HG03558 (cell line): ENCODE data around the gene ONECUT3.

Experiments used
- ATAC-seq: cut with Tn5 transposase; IDR thresholded peaks from one replicate; pipeline ENCODE4 v1.9.1; 2021; ENCODE audit warnings: moderate number of reproducible peaks; ENCODE audit not compliant: unreplicated experiment; ENCODE audit errors: extremely low read depth

Gene ONECUT3

GRCh38 chr19:1825909-1826556, 72.7 kb downstream of the ONECUT3 start:
- no peak for ATAC-seq

DNA sequence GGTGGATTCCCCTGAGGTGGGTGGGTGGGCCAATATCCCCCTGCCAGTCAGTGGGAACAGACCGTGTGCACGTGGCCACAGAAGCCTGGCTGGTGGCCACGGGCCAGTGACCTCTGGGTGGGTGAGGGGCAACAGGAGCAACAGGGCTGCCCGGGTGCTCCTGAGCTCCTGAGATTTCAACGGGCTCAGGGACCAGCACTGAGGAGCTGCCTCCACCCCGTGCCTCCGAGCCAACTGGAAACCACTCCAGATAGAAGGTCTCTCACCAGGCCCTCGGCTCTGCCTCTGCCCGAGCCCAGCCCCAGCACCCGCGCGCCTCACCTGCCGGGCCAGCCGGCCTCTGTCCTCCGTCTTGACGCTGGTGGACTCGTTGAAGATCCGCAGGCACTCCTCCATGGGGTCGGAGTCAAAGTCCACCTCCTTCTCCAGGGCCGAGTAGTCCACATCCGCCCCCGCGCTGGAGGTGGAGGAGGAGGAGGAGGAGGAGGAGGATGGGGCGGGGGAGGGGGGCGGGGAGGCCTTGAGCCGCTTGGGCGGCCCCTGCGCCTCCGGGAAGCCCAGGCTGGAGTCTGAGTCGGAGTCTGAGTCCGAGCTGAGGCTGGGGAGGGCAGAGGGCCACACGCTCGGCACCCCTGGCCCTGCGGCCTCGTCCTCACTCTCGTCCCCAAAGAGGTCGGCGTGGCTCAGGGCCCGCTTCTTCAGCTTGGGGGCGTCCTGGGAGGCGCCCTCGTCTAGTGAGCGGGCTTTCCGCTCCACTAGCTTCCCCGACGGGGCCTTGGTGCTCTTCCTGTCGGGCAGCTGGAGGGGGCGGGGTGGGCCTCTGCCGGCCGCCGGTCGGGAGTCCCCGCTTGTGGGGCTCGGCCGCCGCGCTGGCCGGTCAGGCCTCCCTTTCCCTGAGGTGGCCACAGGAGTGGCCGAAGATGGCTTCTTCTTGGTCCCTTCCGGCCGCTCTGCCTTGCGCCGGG, 73.5 kb downstream of the ONECUT3 start:
- ATAC-seq = no peak

- no peak for ATAC-seq
Observed at GRCh38 chr19:1827566-1828278, 74.4 kb downstream of the ONECUT3 start.

DNA sequence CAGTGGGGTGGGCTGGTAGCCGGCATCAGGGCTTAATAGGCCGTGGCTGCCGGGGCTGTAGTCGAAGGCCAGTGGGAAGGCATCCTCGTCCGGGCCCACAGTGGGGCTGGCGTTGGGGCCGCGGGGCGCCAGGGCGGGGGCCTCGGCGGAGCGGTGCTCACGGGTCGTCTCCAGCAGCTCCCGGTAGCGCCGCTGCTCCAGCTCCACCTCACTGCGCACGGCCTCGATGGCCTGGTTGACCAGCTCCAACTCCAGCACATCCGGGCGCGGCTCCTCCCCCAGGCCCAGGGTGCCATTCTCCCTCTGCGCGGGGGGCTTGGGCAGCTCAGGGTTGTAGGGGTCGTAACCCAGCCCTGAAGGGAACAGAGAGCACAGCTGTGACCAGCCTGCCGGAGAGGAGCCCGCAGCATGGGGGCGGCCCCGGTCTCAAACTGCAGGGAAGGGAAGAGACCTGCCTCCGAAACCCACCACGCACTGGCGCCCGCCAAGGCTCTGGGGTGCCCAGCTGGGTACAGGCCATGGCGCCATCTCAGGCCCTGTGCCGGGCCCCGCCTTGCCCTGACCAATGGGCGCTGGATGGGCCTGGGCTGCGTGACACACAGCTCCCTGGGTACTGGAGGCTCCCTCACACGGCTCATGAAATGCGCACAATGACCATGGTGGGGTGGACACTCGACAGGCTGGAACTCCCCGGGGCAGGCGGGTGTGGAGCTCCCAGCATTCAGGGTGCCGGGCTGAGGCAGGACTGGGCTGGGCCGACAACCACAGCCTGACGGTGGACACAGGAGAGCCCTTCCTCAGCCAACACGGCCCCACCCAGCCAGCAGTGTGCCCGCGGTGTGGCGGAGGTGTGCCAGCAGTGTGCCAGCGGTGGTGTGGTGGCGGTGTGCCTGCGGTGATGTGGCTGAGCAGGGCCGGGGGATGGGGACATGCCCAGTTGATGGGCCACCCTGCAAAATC, 75.3 kb downstream of the ONECUT3 start:
- no peak for ATAC-seq

- no peak for ATAC-seq
Observed at GRCh38 chr19:1829958-1830357, 76.7 kb downstream of the ONECUT3 start.

DNA sequence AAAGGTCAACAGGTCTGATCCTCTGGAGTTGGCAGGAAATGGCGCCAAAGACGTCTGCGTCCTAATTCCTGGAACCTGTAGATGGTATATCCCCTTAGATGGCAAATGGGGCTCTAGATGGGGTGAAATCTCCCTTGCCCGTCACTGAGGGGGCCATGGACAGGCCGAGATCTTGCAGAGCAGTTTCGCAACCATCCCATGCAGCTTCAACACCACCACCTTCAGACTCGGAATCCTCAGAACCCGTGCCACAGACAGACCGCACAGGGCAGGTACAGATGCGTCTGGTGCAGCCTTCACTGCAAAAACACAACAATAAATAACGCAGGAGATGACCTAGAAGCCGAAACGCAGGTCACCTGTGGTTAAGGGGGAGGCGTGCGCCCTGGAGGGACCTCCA, 77.3 kb downstream of the ONECUT3 start:
- ATAC-seq = no peak
